SK-N-MC (cell line): ENCODE results near the gene PDE7B.

Experiments
- DNase-seq: peaks from one replicate; pipeline ENCODE4 v3.0.0-alpha.2; 2011; ENCODE audit warnings: low read depth, low spot score
- H3K27ac ChIP-seq: fragments of 200-600 bp; sonication (generic); 2 replicates; pipeline ENCODE4 v1.5.1; 2016; ENCODE audit warnings: mixed run types
- H3K36me3 ChIP-seq: fragments of 200-600 bp; sonication (generic); 2 replicates; pipeline ENCODE4 v1.6.1; 2017; ENCODE audit warnings: antibody characterized with exemption, low read length, mixed read lengths; ENCODE audit not compliant: insufficient read depth
- H3K4me3 ChIP-seq: fragments of 200-600 bp; sonication (generic); 2 replicates; pipeline ENCODE4 v1.5.1; 2016
- H3K9ac ChIP-seq: fragments of 200-600 bp; sonication (generic); 2 replicates; pipeline ENCODE4 v1.8.0; 2017; ENCODE audit warnings: mixed run types, mixed read lengths; ENCODE audit not compliant: insufficient read length
- H3K9me3 ChIP-seq: fragments of 200-600 bp; sonication (generic); 2 replicates; pipeline ENCODE4 v1.6.1; 2017; ENCODE audit warnings: low read depth, mild to moderate bottlenecking, antibody characterized with exemption, low read length, moderate library complexity, mixed read lengths
- EZH2 ChIP-seq: fragments of 200-600 bp; sonication (generic); IDR thresholded peaks from one replicate; pipeline ENCODE4 v1.6.1; 2017; ENCODE audit warnings: antibody characterized with exemption
- FOXP2 ChIP-seq: optimal IDR thresholded peaks from 2 replicates; pipeline ENCODE3; 2011; ENCODE audit warnings: mild to moderate bottlenecking, moderate library complexity; ENCODE audit not compliant: insufficient read depth; ENCODE audit errors: extremely low read length, control extremely low read depth
- POLR2AphosphoS5 ChIP-seq: IDR thresholded peaks from 2 replicates; pipeline ENCODE4 v1.6.1; 2012; ENCODE audit warnings: mild to moderate bottlenecking, low read depth, low read length, borderline replicate concordance

The PDE7B gene

DNA sequence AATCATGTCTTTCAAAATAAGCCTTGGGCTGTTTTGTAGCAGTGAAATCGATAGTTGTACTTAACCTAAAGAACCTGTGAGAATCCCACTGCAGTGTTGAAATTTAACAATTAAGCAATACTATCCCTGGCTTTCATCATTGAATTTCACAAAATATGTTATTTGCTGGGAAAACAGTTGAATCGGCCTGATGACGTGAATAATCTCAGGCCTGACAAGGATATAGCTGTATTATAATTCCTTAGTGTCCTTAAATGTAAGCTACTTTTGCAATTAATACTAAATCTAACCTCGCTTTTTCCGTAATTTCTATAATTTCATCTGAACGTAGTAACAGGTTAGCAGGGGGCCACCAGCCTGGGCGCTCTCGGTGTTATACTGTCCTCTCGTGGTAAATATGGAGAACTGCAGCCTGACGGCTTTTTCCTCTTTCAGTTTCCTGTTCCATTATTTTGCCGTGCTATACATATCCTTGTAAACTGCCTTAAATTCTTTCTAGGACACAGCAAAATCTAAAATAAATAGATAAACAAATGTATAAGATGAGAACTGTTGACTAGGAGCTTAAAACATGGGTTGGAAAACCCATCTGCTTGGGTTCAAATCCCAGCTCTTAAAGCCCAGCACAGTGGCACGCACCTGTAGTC, 374.6 kb downstream of the PDE7B start:
- H3K9me3 ChIP-seq: 0 out of 2 replicates have a peak, but pooled peaks cover 3% of the 10 kb centered on the region
- no peak overlapping the region for H3K27ac ChIP-seq
- H3K9ac ChIP-seq: peak overlapping the region; percentile 61
- H3K4me3 ChIP-seq: peak overlapping the region; percentile 75
- peak; percentile 67 for DNase-seq
- no peak for TF ChIP-seq POLR2AphosphoS5
- no peak for TF ChIP-seq EZH2
- no peak for TF ChIP-seq FOXP2
- H3K36me3 ChIP-seq: peaks cover 2% of the 10 kb centered on the region; the same call in 1 of the 2 replicates

DNA sequence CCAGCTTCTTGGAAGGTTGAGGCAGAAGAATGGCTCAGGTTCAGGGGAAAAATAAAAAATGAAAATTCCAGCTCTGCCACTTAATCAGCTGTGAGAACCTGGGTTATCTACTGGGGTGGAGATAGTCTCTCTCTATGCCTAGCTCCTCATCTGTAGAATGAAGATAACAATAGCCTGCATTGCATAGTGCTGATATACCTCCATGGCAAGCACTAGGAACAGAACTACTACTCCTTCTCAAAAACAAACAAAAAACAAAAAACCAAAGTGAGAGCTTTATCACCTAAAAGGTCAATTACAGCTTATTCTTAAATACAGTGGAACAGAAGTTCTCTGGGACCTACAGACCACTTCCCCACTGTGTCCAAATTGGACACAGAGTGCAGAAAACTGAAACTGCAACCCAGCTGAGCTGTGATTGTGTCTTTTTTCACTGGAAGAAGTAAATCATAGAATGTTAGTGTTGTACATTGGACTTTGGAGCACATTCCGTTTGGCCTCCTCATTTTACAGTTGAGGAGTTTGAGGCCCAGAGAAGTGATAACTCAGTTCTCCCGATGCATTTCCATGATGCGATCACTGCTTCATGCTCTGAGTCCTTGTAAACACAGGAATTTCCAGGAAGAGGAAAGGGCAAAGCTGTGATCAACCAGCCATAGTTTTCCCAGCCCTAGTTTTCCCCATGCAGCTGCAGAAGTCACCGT, 375.3 kb downstream of the PDE7B start:
- H3K9ac ChIP-seq: no peak overlapping the region
- TF ChIP-seq FOXP2 (no peak), POLR2AphosphoS5 (no peak), EZH2 (no peak)

DNA sequence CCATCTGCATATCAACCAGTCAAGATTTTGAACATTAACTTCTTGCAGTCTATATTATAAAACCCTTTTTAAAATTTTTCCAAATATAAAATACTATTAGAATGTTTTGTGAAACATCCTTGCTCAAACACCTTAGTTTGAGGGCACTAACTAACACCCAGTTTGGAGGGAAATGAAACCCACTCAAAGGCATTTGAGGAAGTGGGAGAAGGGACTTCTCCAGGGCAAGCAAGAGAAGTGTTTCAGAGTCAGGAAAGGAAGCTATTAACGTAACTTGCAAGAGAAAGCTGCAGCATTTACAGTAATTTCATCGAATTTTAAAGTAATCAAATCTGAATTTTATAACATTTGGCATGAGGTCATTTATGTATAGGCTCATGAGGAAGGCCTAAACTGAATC, 377.3 kb downstream of the PDE7B start:
- Histone ChIP-seq H3K27ac (no peak overlapping the region), H3K4me3 (no peak overlapping the region), H3K9ac (no peak overlapping the region), H3K9me3 (no peaks in the 10 kb centered on the region), H3K36me3 (peaks cover 3% of the 10 kb centered on the region; the same call in 1 of the 2 replicates)
- TF ChIP-seq EZH2 (no peak), POLR2AphosphoS5 (no peak), FOXP2 (no peak)
- no peak for DNase-seq

More for the DNA sequence above, 375.3 kb downstream of the PDE7B start:
- Histone ChIP-seq H3K36me3 (peaks cover 3% of the 10 kb centered on the region; the same call in 1 of the 2 replicates), H3K9me3 (no peaks in the 10 kb centered on the region), H3K27ac (no peak overlapping the region), H3K4me3 (peak overlapping the region; percentile 75)
- DNase-seq: no peak

DNA sequence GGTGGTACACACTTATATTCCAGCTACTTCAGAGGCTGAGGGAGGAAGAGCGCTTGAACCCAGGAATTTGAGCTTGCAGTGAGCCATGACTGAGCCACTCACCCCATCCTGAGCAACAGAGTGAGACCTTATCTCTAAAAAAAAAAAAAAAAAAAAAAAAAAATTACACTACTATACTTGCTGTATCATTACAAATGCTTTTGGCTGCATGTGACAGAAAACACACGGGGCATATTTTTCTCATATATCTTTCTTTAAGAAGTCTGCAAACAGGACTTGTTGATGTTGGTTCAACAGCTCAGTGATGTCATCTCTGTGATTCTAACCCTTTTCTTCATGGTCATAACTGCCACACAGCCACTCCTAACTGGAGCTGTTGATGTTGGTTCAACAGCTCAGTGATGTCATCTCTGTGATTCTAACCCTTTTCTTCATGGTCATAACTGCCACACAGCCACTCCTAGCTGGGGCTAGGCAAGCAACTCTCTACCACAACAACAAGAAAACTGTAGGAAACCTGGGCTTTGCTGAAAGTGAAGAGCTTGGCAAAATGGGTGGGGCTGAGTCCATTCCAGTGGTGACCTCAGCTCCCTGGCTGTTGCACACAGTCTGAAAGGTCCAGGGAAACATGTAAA, 378.8 kb downstream of the PDE7B start:
- TF ChIP-seq EZH2: no peak
- TF ChIP-seq POLR2AphosphoS5: no peak
- TF ChIP-seq FOXP2: no peak
- Histone ChIP-seq H3K4me3 (no peak overlapping the region), H3K9ac (no peak overlapping the region), H3K27ac (no peak overlapping the region), H3K36me3 (peaks cover 3% of the 10 kb centered on the region; the same call in 1 of the 2 replicates), H3K9me3 (no peaks in the 10 kb centered on the region)
- DNase-seq: no peak

DNA sequence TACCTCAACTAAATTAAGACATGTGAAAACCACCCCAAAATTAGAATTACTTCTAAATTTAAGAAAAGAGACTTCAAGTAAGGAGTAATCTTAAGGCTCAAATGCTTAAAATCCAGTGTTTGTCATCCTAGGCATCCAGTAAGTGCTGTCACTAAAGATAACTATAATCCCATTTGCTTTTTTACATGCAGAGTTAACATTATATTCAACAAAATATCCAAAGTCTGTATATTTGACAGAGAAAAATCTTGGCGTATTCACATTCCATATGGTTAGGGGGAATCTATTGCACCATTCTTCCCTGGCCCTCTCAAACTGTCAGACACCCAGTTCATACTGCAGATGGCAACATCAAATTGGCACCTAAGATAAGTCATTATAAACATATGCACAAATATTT, 381.2 kb downstream of the PDE7B start:
- no peak overlapping the region for H3K4me3 ChIP-seq
- H3K36me3 ChIP-seq: peaks cover 3% of the 10 kb centered on the region; the same call in 1 of the 2 replicates
- no peak for DNase-seq
- TF ChIP-seq POLR2AphosphoS5: no peak
- TF ChIP-seq FOXP2: no peak
- no peak for TF ChIP-seq EZH2
- H3K9me3 ChIP-seq: no peaks in the 10 kb centered on the region
- no peak overlapping the region for H3K27ac ChIP-seq
- H3K9ac ChIP-seq: no peak overlapping the region

GRCh38 chr6:136235233-136235564, 383.7 kb downstream of the PDE7B start:
- H3K36me3 ChIP-seq: peaks cover 10% of the 10 kb centered on the region
- no peak overlapping the region for H3K9ac ChIP-seq
- no peak overlapping the region for H3K27ac ChIP-seq
- H3K9me3 ChIP-seq: no peaks in the 10 kb centered on the region
- TF ChIP-seq POLR2AphosphoS5 (no peak), EZH2 (no peak)
- H3K4me3 ChIP-seq: no peak overlapping the region
- no peak for DNase-seq

GRCh38 chr6:136236466-136237293, 385.2 kb downstream of the PDE7B start:
- TF ChIP-seq POLR2AphosphoS5 (no peak), FOXP2 (no peak)
- Histone ChIP-seq H3K9ac (no peak overlapping the region), H3K36me3 (peaks cover 14% of the 10 kb centered on the region), H3K27ac (no peak overlapping the region), H3K9me3 (no peaks in the 10 kb centered on the region), H3K4me3 (no peak overlapping the region)
- no peak for DNase-seq

GRCh38 chr6:136244061-136244616, 392.6 kb downstream of the PDE7B start:
- H3K27ac ChIP-seq: no peak overlapping the region
- TF ChIP-seq EZH2 (no peak), POLR2AphosphoS5 (no peak), FOXP2 (no peak)
- no peak for DNase-seq
- H3K9ac ChIP-seq: no peak overlapping the region
- H3K9me3 ChIP-seq: no peaks in the 10 kb centered on the region
- peaks cover 20% of the 10 kb centered on the region for H3K36me3 ChIP-seq
- no peak overlapping the region for H3K4me3 ChIP-seq
